Mucosa of rectum (tissue), 2 donors: ENCODE data around the gene XKR3.
"Not testable (repeated sequence)": the region's sequence is repeated elsewhere in the genome, so short reads cannot be mapped to it uniquely, and the experiment has no call there.

Source experiments
- H3K27ac ChIP-seq, 2 donors: one replicate each; pipeline ENCODE4 v1.7.0; 2013; ENCODE audit warnings: inconsistent platforms in 2 of 2, low read depth in 2 of 2, low read length in 2 of 2
- H3K27me3 ChIP-seq, 2 donors: one replicate each; pipeline ENCODE4 v1.7.0; 2013; ENCODE audit warnings: low read length in 2 of 2; ENCODE audit not compliant: control insufficient read depth in 2 of 2, insufficient read depth in 2 of 2
- H3K36me3 ChIP-seq, 2 donors: one replicate each; pipeline ENCODE4 v1.7.0; 2013; ENCODE audit warnings: low read length in 2 of 2; ENCODE audit not compliant: control insufficient read depth in 2 of 2, insufficient read depth in 2 of 2
- H3K4me1 ChIP-seq, 2 donors: one replicate each; pipeline ENCODE4 v1.7.0; 2013; ENCODE audit warnings: low read length in 2 of 2, mild to moderate bottlenecking in 1 of 2; ENCODE audit not compliant: control insufficient read depth in 2 of 2, insufficient read depth in 2 of 2
- H3K4me3 ChIP-seq, 2 donors: one replicate each; pipeline ENCODE4 v1.7.0; 2013; ENCODE audit warnings: low read length in 2 of 2
- H3K9ac ChIP-seq, 2 donors: one replicate each; pipeline ENCODE4 v1.7.0; 2013; ENCODE audit warnings: low read length in 2 of 2, low read depth in 1 of 2, mild to moderate bottlenecking in 1 of 2
- H3K9me3 ChIP-seq, 2 donors: one replicate each; pipeline ENCODE4 v1.7.0; 2013; ENCODE audit warnings: low read length in 2 of 2; ENCODE audit not compliant: control insufficient read depth in 2 of 2
- donor health status: healthy.
- donor health status: Normal muscosa, but diverticular disease.

XKR3 gene

DNA sequence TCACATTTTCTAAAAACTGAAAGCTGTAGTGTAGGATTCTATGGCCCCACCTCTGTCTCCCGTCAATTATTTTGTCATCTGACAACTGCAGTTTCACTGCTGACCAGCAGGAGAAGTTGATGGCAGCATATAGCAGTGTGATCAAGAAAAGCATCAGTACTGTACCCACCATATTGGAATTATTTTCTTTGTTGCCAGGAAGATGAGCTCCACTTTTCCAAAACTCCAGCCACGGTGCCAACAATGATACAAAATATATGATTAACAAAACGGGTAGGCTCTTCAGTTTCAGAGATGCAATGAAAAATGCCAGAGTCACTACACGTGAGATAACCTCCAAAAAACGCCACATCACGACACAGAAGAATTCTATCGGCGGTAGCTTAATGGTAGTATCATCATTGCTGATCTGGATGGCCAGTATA lies 41.3 kb downstream of the XKR3 start:
- Histone ChIP-seq H3K4me3 (no peak overlapping the region), H3K4me1 (no peaks in the 10 kb centered on the region), H3K9ac (no peak overlapping the region), H3K27ac (no peak overlapping the region), H3K27me3 (no peaks in the 10 kb centered on the region), H3K36me3 (no peaks in the 10 kb centered on the region), H3K9me3 (peaks cover 0 to 2% of the 10 kb centered on the region in 2 donors)

DNA sequence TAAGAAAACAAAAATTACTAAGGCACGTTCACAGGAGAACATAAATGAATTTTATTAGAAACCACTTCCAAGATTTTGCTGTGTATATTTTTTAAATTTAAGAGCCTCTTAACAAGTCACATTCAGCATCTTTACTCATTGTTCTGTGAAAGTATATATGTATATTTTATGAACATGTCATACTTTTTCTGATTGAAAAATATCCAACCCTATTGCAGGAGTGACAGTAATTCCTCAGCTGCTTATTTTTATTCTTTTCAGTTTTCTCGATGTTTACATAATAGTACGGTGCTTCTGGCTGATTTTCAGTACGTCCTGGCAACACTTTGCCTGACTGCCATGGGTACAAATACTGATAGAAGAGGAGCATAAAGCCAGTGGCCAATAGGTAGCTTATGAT lies 41.8 kb downstream of the XKR3 start:
- Histone ChIP-seq H3K27me3 (no peaks in the 10 kb centered on the region), H3K27ac (no peak overlapping the region), H3K9me3 (peaks cover 0 to 2% of the 10 kb centered on the region in 2 donors), H3K4me1 (no peaks in the 10 kb centered on the region), H3K36me3 (no peaks in the 10 kb centered on the region), H3K4me3 (no peak overlapping the region), H3K9ac (no peak overlapping the region)

DNA sequence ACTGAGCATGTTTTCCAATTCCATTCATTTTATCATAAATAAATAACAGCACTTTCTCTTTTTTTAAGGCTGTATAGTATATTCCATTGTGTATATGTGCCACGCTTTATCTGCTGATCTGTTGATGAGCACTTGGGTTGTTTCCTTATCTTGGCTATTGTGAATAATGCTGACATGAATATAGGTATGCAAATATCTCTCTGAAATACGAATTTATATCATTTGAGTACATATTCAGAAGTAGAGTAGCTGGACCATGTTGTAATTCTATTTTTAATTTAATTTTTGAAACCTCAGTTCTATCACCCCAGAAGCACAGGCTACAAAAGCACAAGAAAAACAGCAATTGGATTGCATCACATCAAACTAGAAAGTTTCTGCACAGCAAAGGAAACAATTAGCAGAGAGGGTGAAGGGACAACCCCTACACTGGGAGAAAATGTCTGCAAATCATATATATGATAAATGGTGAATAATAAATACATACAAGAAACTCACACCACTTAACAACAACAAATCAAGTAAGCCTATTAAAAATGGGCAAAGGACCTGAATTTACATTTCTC lies 43.4 kb downstream of the XKR3 start:
- no peaks in the 10 kb centered on the region for H3K36me3 ChIP-seq
- H3K27ac ChIP-seq = no peak overlapping the region
- no peaks in the 10 kb centered on the region for H3K4me1 ChIP-seq
- no peaks in the 10 kb centered on the region for H3K27me3 ChIP-seq
- peaks cover 0 to 8% of the 10 kb centered on the region in 2 donors for H3K9me3 ChIP-seq
- H3K4me3 ChIP-seq = no peak overlapping the region
- H3K9ac ChIP-seq = no peak overlapping the region

DNA sequence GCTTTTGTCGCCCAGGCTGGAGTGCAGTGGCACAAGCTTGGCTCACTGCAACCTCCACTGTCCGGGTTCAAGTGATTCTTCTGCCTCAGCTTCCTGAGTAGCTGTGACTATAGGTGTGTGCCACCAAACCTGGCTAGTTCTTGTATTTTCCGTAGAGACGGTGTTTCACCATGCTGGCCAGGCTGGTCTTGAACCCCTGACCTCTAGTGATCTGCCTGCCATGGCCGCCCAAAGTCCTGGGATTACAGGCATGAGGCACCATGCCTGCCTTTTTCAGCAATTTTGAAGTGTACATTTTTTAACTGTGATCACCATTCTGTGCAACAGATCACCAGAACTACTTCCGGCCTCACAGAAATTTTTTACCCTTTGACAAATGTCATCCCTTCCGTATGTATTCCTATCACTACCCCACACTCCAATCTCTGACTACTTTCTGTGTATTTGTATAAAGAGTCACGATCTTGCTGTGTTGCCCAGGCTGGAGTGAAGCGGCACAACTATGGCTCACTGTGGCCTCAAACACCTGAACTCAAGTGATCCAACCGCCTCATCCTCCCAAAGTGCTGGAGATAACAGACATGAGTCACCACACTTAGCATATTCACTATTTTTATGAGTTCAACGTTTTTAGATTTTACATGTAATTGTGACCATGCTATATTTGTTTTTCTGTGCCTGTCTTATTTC lies 44.0 kb downstream of the XKR3 start:
- Histone ChIP-seq H3K9me3 (peaks cover 0 to 8% of the 10 kb centered on the region in 2 donors), H3K27ac (no peak overlapping the region), H3K4me1 (no peaks in the 10 kb centered on the region), H3K4me3 (no peak overlapping the region), H3K36me3 (no peaks in the 10 kb centered on the region), H3K9ac (no peak overlapping the region), H3K27me3 (no peaks in the 10 kb centered on the region)

DNA sequence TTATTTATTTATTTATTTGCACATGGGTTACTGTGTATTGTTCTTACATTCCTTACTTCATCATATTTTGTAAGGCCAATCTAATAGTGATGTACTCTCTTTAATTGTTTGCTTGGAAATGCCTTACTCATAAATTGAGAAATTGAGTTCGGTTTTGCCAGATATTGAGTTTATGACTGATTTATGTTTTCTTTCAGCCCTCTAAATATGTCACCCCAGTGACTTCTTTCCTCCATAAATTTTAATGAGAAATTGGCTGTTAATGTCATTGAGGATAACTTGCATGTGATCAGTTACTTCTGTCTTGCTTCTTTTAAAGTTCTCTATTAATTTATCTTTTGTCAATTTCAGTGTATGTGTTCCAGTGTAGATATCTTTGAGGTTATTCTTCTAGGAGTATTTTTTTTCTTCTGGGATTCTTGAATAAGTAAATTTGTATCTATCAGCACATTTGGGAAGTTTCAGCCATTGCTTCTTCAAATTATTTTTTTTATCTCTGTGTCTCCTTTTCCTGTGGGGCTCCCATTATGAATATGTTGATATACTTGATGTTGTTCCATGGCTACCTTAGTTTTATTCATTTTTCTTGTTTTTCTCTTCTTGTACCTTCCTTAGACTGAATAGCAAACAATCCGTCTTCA lies 47.8 kb downstream of the XKR3 start:
- no peaks in the 10 kb centered on the region for H3K27me3 ChIP-seq
- no peak overlapping the region for H3K27ac ChIP-seq
- H3K9me3 ChIP-seq = peaks cover 0 to 10% of the 10 kb centered on the region in 2 donors
- no peaks in the 10 kb centered on the region for H3K4me1 ChIP-seq
- no peak overlapping the region for H3K9ac ChIP-seq
- no peak overlapping the region for H3K4me3 ChIP-seq
- no peaks in the 10 kb centered on the region for H3K36me3 ChIP-seq

DNA sequence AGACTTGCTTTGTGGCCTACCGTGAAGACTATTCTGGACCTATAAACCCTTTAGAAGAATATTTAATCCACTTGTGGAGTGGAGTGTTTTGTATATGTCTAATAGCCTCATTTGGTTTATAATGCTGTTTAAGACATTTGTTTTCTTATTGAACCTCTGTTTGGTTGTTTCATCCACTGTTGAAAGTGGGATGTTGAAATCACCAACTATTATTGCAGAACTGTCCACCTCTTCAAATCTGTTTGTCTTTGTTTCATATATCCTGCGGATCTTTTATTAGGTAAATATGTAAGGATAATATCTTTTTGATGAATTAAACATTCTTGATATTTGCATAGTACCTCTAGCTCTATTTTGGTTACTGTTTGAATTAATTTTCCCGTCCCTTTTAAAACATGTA lies 49.1 kb downstream of the XKR3 start:
- Histone ChIP-seq H3K9me3 (peaks cover 0 to 8% of the 10 kb centered on the region in 2 donors), H3K27me3 (no peaks in the 10 kb centered on the region), H3K36me3 (no peaks in the 10 kb centered on the region), H3K4me1 (no peaks in the 10 kb centered on the region), H3K4me3 (no peak overlapping the region), H3K27ac (no peak overlapping the region), H3K9ac (no peak overlapping the region)

DNA sequence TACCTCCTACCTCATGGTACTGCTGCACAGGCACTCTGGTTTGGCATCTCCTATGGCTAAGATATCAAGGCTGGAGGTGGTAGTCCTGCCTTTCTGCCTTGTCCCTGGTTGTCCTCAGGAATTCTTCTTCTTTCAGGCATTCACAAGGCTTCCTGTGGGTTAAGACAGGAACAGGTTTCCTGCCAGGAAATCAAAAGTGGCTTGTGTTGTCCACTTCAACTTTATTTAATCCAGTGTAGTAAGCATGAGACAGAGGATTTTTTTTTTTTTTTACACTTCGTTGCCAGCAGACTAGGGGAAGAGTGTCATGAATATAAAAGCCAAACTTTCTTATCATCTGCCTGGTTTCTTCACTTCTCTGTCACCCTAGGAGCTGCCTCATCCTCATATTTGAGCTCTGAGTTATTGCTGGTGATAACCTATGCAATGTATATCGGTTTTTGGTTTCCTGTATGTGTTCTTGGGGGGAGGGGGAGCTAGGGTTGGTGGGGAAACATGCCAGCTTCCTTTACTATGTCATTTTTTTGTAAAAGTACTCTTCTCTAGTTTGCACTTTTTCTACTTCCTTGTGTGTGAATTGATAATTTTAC lies 50.2 kb downstream of the XKR3 start:
- H3K9me3 ChIP-seq = peaks cover 0 to 8% of the 10 kb centered on the region in 2 donors
- H3K4me1 ChIP-seq = no peaks in the 10 kb centered on the region
- H3K36me3 ChIP-seq = no peaks in the 10 kb centered on the region
- no peak overlapping the region for H3K9ac ChIP-seq
- H3K4me3 ChIP-seq = no peak overlapping the region
- no peaks in the 10 kb centered on the region for H3K27me3 ChIP-seq
- no peak overlapping the region for H3K27ac ChIP-seq

DNA sequence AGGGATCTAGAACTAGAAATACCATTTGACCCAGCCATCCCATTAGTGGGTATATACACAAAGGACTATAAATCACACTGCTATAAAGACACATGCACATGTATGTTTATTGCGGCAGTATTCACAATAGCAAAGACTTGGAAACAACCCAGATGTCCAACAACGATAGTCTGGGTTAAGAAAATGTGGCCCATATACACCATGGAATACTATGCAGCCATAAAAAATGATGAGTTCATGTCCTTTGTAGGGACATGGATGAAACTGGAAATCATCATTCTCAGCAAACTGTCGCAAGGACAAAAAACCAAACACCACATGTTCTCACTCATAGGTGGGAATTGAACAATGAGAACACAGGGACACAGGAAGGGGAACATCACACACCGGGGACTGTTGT lies 53.6 kb downstream of the XKR3 start:
- H3K9me3 ChIP-seq, H3K4me3 ChIP-seq: not testable (repeated sequence)

GRCh38 chr22:16767927-16768326 lies 57.3 kb downstream of the XKR3 start:
- not testable (repeated sequence) for H3K36me3 ChIP-seq

More for the DNA sequence above, 53.6 kb downstream of the XKR3 start:
- H3K4me1 ChIP-seq, H3K9ac ChIP-seq, H3K36me3 ChIP-seq, H3K27ac ChIP-seq, H3K27me3 ChIP-seq: not testable (repeated sequence)

DNA sequence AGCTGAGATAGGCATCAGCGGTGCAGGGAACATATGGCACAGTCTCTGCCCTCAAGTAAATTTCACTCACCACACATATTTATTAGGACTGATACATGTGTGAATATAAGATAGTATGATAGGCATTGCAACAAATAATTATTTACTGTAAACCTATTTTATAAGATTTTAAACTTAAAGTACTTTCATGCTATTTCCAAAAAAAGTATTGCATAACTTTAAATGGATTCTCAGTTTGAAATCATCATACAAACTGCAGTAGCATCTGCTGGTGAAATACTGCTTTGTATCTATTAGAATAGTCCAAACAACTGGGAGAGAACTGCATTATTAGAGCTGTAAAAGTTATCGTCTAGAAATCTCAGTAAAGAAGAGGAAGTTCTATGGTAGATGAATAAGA lies 63.0 kb downstream of the XKR3 start:
- not testable (repeated sequence) for H3K4me3 ChIP-seq, H3K9me3 ChIP-seq

More at GRCh38 chr22:16767927-16768326, 57.3 kb downstream of the XKR3 start:
- not testable (repeated sequence) for H3K27me3 ChIP-seq, H3K4me3 ChIP-seq, H3K9ac ChIP-seq, H3K27ac ChIP-seq, H3K4me1 ChIP-seq, H3K9me3 ChIP-seq

More for the DNA sequence above, 63.0 kb downstream of the XKR3 start:
- not testable (repeated sequence) for H3K4me1 ChIP-seq, H3K27ac ChIP-seq, H3K27me3 ChIP-seq, H3K9ac ChIP-seq, H3K36me3 ChIP-seq
